Measurements from ENCODE around the gene ZFP36L1. TPM values are rescaled to one million over a fixed set of nuclear protein-coding genes. Genes with fewer than 3 reads are reported as not detected.

ZFP36L1 gene
- total RNA-seq, 1 experiment from 2014 or later: 69.5 TPM

- no peaks in the 10 kb centered on the region for H3K36me3 ChIP-seq (ENCODE audit: insufficient read depth, low read length, poor library complexity, severe bottlenecking)
- intact Hi-C loops (cut with micrococcal nuclease; ENCODE audit: unreplicated experiment): no loop called here
- H3K27ac ChIP-seq (ENCODE audit: low read depth, low read length, poor library complexity, severe bottlenecking): no peak overlapping the region
- no TSS peak for BruUV-seq (replicated peaks)
- no peaks in the 10 kb centered on the region for H3K27me3 ChIP-seq (replicated peaks; ENCODE audit: insufficient read depth, low read depth, low read length, poor library complexity)
- no peak for DNase-seq (ENCODE audit: low spot score)
- peaks cover 18% of the 10 kb centered on the region for H3K4me1 ChIP-seq (ENCODE audit: insufficient read depth, low read length, poor library complexity, severe bottlenecking)
- ChIA-PET CTCF (no interaction called here), POLR2A (ENCODE audit: low non-redundant PET) (no interaction called here)
- H3K4me3 ChIP-seq (ENCODE audit: low read depth, low read length, poor library complexity, severe bottlenecking): no peak overlapping the region
- no peak for TF ChIP-seq CTCF (conservative IDR thresholded peaks at IDR 0.05; ENCODE audit: low read depth, low read length)
- no peak for TF ChIP-seq EZH2 (IDR thresholded peaks at IDR 0.05; ENCODE audit: borderline replicate concordance, low read depth, low read length, poor library complexity, severe bottlenecking)
- H3K9me3 ChIP-seq (ENCODE audit: low read depth, low read length, poor library complexity, severe bottlenecking): no peaks in the 10 kb centered on the region
These were observed 37.9 kb downstream of the ZFP36L1 start for GRCh38 chr14:68755016-68755353.

GRCh38 chr14:68753690-68754089 lies 39.2 kb downstream of the ZFP36L1 start:
- H3K36me3 ChIP-seq (ENCODE audit: insufficient read depth, low read length, poor library complexity, severe bottlenecking): no peaks in the 10 kb centered on the region
- no peak for TF ChIP-seq EZH2 (IDR thresholded peaks at IDR 0.05; ENCODE audit: borderline replicate concordance, low read depth, low read length, poor library complexity, severe bottlenecking)
- TF ChIP-seq CTCF (conservative IDR thresholded peaks at IDR 0.05; ENCODE audit: low read depth, low read length): no peak
- ChIA-PET CTCF (no interaction called here), POLR2A (ENCODE audit: low non-redundant PET) (interaction anchor here (0.6 kb wide), 1 partner anchor 603 kb away, joined by 3 read pairs; no protein-coding TSS in a partner anchor)
- H3K27ac ChIP-seq (ENCODE audit: low read depth, low read length, poor library complexity, severe bottlenecking): no peak overlapping the region
- peaks cover 31% of the 10 kb centered on the region for H3K4me1 ChIP-seq (ENCODE audit: insufficient read depth, low read length, poor library complexity, severe bottlenecking)
- no TSS peak for BruUV-seq (replicated peaks)
- no peak overlapping the region for H3K4me3 ChIP-seq (ENCODE audit: low read depth, low read length, poor library complexity, severe bottlenecking)
- H3K9me3 ChIP-seq (ENCODE audit: low read depth, low read length, poor library complexity, severe bottlenecking): no peaks in the 10 kb centered on the region
- peak; percentile 39 for DNase-seq (ENCODE audit: low spot score)
- no peaks in the 10 kb centered on the region for H3K27me3 ChIP-seq (replicated peaks; ENCODE audit: insufficient read depth, low read depth, low read length, poor library complexity)
- intact Hi-C loops (cut with micrococcal nuclease; ENCODE audit: unreplicated experiment): no loop called here

- no peak for DNase-seq (ENCODE audit: low spot score)
- H3K27me3 ChIP-seq (replicated peaks; ENCODE audit: insufficient read depth, low read depth, low read length, poor library complexity): no peaks in the 10 kb centered on the region
- BruUV-seq (replicated peaks): no TSS peak
- intact Hi-C loops (cut with micrococcal nuclease; ENCODE audit: unreplicated experiment): no loop called here
- H3K4me1 ChIP-seq (ENCODE audit: insufficient read depth, low read length, poor library complexity, severe bottlenecking): peaks cover 31% of the 10 kb centered on the region
- ChIA-PET POLR2A (ENCODE audit: low non-redundant PET) (interaction anchor here (0.9 kb wide), 1 partner anchor 69 kb away, joined by 3 read pairs; no protein-coding TSS in a partner anchor), CTCF (no interaction called here)
- H3K4me3 ChIP-seq (ENCODE audit: low read depth, low read length, poor library complexity, severe bottlenecking): no peak overlapping the region
- no peak for TF ChIP-seq EZH2 (IDR thresholded peaks at IDR 0.05; ENCODE audit: borderline replicate concordance, low read depth, low read length, poor library complexity, severe bottlenecking)
- no peak for TF ChIP-seq CTCF (conservative IDR thresholded peaks at IDR 0.05; ENCODE audit: low read depth, low read length)
- H3K27ac ChIP-seq (ENCODE audit: low read depth, low read length, poor library complexity, severe bottlenecking): no peak overlapping the region
- no peaks in the 10 kb centered on the region for H3K36me3 ChIP-seq (ENCODE audit: insufficient read depth, low read length, poor library complexity, severe bottlenecking)
- no peaks in the 10 kb centered on the region for H3K9me3 ChIP-seq (ENCODE audit: low read depth, low read length, poor library complexity, severe bottlenecking)
These were observed 40.4 kb downstream of the ZFP36L1 start for GRCh38 chr14:68752271-68753006.
